Bone marrow (tissue), 2 donors: ENCODE data around the gene CCR9.

Experiments
- DNase-seq, 2 donors: peaks; one replicate each; lab custom pipeline; 2025; lab: John Stamatoyannopoulos, UW

The CCR9 gene

DNA sequence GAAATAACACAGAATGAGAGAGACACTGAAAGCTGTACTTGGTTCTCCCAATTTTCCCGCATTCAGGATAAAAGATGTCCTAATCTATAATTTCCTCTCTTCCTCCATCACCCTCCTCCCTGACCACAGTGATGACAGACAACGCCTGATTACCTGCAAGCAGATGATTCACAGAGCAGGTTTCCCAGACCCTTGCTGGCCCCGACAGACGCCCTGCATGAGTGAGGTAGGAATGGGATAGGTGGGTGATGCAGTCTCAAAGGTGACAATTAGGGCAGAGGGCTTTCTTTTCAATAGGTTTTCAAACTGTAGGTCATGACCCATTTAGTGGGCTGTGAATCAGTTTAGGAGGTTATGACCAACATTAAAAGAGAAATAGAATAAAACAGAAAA, 51.7 kb downstream of the CCR9 start:
- no peak for DNase-seq

DNA sequence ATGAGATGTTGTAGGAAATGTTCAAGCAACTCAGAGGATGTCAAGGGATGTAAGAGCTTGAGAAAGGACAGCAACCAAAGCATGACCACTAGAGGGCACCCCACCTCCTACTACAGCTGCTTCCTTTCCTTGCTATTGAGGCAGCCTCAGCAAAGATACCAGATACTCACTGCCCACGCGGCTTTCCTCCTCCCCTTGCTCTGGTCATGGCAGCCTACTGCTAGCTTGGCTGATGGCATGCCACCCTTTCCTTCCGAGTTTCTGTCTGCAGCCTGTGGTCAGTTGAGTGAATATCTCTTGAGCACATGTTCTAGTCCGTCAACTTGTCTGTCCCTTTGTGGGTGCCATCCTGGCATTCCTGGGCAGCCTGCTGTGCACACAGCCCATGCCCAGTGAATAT, 52.5 kb downstream of the CCR9 start:
- DNase-seq, result peak; percentile 38 to 83

DNA sequence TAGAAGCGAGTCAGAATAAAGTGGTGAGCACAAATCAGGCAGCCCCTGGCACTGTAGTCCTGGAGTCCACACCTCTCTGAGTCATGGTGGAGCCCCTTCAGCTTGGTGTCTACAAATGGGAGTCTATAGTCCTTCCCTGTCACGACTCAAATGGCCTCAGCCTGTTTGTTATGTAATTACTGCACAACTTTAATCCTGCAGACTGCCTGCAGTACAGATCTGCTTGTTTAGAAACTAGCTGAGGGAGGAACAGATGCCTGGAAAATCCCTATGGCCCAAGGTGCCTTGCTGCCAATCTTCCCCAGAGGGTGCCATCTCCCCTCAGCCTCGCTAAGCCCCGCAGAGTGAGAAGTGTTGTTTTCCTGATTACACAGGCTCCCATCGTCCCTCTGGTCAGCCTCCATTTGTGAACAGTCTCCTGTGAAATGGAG, 53.0 kb downstream of the CCR9 start:
- no peak for DNase-seq

DNA sequence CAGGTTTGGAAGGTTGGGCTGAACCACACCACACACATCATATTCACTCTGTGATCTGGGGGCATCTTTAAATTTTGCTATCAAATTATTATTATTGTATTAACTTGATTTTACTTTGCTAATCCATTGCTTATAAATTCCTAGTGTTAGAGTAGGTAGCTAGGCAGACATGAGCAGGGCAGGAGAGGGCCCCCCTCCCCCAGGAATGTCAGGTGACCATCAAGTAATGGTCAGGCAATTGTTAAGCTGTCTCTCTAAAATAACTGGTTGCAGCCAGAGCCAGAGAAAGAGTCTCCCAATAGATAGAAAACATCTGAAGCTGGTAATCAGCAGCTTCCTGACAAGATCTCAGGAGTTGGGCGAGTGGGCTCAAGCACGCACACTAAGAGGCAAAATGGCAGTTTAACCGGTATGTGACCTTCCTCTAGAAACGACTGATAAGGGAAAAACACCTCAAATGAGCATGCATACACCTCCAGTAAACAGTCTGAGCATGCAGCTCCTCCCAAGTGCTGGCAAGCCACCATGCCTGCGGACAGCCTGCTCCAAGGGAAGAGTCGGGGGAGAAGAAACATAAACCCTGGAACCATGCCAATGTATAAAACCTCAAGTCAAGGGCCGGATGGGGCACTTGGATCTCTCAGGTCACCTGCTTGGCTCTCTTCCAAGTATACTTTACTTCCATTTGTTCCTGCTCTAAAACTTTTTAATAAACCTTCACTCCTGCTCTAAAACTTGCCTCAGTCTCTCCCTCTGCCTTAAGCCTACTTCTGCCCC, 53.8 kb downstream of the CCR9 start:
- no peak for DNase-seq

DNA sequence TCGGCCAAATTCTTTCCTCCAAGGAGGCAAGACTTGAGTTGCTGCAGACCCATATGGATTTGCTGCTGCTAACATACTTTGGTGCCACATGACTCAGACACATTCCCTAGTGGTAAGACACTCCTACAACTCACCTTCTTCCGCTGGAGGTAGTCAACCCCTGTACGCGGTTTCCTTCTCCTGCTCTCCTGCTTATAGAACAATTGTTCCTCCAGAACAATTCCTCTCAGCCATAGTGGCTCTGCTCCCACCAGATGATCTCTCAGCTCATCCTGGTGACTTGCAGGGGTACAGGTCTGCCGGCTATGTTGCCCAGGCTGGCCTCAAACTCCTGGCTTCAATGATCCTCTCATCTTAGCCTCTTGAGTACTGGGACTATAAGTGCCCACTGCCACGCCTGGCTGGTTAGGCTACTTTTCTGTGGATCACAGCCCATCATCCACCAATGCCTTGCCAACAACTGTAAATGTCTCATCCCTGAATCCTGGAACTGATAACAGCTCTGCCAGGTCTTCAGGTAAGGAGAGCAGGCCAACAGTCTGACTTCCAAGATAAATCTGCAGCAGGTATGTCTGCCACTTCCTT, 54.5 kb downstream of the CCR9 start:
- no peak for DNase-seq

DNA sequence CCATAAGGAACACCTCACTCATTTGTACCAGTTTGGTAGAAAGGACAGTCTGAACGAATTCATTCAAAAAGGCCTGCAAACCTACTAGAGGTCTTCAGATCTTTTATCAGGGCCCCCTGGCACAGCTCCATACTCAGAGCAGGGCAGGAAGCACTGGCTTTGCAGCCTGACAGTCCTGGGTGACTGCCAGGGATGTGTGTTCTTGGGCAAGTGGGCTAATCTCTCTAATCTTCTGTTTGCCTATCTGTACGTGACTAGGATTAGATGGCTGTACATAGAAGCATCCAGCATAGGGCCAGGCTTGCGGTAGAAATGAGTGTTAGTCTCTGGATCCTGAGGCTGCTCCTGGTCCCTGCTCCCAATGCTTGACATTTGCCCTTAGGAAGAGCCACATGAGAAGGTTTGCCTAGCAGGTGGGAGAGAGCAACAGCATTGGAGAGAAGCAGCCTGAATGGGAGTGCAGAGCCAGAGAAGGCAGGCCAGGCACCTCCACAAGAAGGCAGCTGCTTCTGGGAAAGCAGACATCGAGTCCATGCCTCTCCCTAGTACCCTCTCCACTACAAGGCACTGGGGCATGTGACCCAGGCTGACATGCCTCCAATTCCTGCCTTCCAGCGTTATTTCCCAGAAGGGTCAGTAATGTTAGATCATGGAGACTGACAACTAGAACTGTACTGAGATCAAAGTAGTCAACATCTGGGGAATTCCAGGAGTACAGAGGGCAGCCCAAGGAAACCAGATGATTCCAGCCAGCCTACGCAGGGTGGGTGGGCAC, 55.9 kb downstream of the CCR9 start:
- DNase-seq, result peak in 1 of 2 donors; percentile 53

DNA sequence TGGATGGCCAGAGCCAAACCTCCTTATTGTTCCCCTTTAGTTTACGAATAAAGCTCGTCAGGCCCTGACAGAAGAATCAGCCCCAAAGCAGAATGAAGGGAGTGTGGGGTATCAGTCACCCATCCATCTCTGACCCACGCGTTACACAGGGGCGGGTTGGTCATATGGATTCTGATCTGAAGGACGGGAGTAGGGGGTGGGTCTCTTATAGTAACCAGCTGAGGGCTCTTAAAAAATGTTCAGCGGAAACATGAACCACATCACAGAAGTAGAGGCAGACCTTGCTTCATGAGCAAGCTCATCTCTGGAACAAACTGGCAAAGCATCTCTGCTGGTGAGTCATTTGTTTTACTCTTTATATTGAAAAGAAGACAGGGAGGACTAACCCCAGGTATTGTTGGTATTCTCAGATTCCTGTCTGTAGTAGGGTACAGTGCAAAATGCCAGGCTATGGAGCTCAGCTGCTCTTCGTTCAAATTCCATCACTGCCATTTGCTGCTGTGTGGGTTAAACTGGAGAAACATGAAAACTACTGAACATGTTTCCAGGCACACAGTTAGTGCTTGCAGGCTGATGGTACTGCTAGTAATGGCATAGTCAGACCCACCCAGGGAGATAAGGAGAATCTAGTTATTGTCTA, 57.0 kb downstream of the CCR9 start, which contains the start of gene CXCR6:
Gene CXCR6 (plus strand): TSS at position 258 of the 640 bp plus-strand sequence. CDS start 3,018 bp downstream, outside the sequence.
- no peak for DNase-seq

DNA sequence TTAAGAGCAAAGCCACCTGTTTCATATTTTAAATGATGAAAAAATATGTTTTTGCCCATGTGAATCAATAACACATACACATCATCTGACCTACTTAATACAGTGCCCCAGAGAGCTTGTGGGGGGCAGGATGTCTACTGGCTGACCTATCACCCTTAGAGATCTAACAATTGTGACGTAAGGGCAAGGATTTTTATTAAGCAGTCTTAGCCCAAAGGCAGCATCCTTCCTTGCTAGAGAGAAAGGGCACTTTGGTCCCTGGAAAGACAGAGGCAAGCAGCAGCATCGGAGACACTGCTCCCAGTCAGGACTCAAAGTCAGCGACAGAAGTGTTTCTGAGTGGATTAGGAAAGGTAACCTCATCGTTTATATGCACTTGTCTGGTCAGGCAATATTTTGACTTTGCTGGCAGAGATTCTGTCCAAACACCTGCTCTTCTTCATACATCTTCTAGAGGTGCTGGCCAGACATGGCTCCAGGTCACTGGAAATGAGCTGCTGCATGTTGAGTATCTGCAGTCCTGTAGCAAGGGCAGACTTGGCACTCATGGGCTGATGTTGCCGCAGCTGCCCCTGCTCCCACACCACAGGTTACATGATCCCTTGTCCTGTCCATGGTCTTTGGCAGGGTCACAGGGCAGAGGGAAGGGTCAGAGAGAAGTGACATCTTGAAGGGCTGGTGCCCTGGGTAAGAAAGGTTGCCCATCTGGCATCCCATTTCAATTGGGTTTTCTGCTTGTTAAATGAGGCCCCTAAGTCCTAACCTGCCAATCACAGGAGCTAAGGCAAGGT, 58.7 kb downstream of the CCR9 start:
- no peak for DNase-seq

DNA sequence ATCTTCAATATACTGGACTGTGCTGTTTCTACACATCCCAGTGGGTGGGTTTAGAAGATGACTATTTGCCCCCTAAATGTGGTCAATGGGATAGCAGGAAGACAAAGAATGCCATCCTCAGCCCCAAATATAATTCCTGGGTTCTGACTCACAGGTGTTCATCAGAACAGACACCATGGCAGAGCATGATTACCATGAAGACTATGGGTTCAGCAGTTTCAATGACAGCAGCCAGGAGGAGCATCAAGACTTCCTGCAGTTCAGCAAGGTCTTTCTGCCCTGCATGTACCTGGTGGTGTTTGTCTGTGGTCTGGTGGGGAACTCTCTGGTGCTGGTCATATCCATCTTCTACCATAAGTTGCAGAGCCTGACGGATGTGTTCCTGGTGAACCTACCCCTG, 60.0 kb downstream of the CCR9 start:
- no peak for DNase-seq

DNA sequence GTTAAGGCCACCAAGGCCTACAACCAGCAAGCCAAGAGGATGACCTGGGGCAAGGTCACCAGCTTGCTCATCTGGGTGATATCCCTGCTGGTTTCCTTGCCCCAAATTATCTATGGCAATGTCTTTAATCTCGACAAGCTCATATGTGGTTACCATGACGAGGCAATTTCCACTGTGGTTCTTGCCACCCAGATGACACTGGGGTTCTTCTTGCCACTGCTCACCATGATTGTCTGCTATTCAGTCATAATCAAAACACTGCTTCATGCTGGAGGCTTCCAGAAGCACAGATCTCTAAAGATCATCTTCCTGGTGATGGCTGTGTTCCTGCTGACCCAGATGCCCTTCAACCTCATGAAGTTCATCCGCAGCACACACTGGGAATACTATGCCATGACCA, 60.5 kb downstream of the CCR9 start:
- DNase-seq, result no peak

DNA sequence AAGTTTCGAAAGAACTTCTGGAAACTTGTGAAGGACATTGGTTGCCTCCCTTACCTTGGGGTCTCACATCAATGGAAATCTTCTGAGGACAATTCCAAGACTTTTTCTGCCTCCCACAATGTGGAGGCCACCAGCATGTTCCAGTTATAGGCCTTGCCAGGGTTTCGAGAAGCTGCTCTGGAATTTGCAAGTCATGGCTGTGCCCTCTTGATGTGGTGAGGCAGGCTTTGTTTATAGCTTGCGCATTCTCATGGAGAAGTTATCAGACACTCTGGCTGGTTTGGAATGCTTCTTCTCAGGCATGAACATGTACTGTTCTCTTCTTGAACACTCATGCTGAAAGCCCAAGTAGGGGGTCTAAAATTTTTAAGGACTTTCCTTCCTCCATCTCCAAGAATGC, 61.0 kb downstream of the CCR9 start:
- DNase-seq, result no peak

DNA sequence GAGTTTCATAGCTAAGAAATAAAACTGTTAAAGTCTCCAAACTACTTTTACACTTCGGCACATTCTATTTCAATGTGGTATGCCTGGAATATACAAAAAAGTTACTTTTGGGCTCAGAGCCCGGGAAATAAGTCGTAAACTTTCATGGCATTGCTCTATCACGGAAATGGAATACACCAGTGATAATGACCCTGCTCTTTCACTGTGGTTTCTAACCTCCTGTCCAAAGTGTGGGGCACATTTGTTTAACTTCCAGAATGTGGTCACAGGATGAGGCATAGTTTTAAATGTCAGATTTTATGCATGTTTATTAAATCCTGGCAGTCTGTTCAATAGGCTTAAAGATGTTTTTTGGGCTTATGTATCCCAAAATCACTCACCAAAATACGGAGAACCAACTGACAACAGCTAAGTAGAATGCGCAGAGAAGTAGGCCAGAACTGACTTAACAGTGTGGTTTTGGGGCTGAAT, 62.0 kb downstream of the CCR9 start:
- no peak for DNase-seq

DNA sequence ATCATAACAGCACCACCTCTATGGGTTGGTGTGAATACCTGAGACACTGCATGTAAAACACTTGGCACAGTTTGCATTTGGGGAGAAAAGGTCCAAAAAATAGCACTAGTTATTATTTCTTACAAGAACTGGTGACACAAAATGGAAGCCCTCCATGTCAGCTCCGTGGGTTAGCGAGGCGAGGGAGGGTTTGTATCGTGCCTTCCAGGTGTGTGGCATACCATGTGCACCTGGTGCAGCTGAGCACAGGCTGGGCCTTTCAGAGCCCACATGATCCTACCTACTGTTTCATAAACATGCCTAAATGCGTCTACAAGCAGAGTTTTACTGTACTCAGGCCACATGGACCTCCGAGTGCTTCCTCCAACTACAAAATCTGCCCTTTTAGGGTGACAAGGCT, 62.5 kb downstream of the CCR9 start:
- DNase-seq, result no peak

DNA sequence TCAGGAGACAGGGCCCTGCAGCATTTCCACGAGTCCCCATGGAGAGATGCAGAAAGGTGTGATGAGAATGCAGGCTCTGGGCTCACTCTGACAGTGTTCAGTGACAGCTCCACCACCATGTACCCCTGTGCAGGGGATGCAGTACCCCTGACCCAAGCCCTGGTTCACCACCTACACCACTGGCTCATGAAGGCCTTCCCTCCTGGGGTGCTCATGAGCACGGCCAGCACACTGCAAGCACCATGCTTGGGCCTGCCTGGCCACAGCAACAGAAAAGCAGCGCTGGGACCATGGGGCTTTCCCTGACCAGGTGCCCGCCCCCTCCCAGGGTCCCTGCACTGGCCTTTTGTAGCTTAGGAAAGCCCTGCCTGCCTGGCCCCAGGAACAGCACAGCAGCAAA, 63.1 kb downstream of the CCR9 start:
- no peak for DNase-seq

DNA sequence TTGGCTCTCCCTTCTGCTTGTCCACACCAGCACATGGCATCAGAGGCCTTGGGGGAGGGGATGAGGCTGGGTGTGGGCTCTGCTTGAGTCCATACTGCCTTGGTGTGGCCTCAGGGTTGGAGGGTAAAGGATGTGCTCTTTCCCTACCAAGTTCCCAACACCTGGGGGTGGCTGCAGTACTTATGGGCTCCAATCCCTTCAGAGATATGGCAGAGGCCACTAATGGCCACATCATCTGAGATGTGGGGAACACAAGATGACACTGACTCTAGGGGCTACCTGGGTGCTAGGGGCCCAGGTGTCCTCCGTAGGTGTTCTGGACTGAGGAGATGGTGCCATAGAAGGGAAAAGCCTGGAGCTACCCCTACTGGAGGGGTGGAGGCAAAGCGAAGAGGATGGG, 63.8 kb downstream of the CCR9 start:
- DNase-seq, result no peak

DNA sequence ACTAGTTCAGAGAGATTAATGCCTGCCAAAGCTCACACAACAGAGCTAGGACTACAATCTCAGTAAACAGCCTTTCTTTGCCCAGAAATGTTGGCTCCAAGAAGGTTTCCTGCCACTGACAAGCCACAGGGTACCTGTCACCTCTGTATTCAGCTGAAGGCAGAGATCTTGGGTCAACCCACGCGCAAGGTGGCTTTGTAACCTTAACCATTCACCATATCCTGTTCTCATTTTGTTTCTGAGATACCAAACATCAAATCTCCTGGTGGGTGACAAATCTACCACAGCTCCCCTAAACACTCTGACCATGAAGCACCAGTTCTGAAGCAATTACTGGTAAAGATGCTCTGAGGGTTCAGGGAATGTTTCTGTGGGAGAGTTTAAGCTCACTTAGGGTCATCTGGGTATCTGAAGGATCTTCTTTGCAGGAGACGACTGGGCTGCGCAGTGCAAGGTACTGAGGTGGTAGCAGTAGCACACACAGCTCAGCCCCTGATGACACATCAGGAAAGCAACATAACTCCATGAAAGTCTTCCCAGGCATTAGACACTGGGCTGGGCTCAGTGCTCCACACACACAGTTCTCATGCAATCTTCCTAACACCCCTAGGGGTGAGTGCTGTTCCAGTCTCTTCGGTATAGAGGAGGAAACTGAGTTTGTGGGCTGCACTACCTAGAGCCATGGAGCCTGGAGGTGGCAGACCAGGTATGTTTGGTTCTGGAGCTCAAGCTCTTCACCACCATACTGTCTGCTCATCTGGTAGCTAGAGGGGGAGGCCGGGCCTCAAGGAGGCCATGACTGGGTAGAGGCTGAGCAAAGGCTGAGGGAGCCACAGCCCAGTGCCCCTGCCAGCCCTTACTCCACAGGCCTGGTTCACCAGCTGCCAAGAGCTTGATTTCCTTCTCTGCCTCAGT, 64.6 kb downstream of the CCR9 start:
- DNase-seq, result no peak

DNA sequence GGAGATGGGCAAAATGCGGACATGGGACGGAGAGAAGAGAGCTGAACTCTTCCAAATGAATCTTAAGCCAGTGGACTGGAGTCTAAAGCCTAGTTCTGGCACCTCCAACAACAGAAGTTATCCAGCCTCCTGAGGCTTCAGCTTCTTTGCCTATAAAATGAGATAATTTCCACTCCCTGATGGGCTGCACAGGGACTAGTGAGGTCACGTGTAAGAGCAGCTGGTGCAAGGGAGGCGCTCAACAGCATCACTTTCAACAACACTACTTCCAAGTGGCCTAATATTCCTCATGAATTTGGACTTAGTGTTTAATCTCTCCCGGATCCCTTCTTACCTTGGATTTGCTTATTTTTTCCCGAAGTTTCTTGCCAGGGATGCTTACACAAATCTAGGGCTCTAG, 65.6 kb downstream of the CCR9 start:
- DNase-seq, result no peak

DNA sequence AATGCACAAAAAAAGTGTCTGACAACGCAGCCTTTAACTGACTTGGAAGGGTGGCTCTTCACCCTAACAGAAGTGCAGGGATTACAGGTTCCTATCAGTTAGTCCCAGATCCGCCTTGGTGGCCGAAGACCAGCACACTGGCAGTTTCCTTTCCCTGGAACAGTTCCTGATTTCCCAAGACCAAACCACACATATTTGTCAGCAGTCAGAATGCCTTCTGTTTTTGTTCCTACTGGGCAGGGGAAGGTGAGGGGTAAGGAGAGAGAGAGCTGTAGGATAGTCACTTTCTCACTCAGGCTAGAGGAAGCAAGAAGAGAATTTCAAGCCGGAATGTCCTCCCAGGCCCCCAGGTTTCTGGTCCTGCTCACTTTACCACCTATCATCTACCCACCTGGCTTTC, 66.1 kb downstream of the CCR9 start:
- no peak for DNase-seq
